ENCODE measurements around the gene LRRC37A2.
"Not testable (repeated sequence)": the region's sequence is repeated elsewhere in the genome, so short reads cannot be mapped to it uniquely, and the experiment has no call there.

The LRRC37A2 gene

GRCh38 chr17:46598344-46598931 is 86.2 kb downstream of the LRRC37A2 start:
- not testable (repeated sequence) for DNase-seq (ENCODE audit: low spot score)

GRCh38 chr17:46600767-46601166 is 88.5 kb downstream of the LRRC37A2 start:
- not testable (repeated sequence) for DNase-seq (ENCODE audit: low spot score)

- not testable (repeated sequence) for DNase-seq (ENCODE audit: low spot score)
These were observed 90.9 kb downstream of the LRRC37A2 start for GRCh38 chr17:46603125-46603524.
